Measurements from ENCODE around the gene WDR88. TPM values are rescaled to one million over a fixed set of nuclear protein-coding genes. Genes with fewer than 3 reads are reported as not detected.

WDR88 gene
- total and polyA plus RNA-seq, 4 donors = 0.08 TPM; not detected in 2

DNA sequence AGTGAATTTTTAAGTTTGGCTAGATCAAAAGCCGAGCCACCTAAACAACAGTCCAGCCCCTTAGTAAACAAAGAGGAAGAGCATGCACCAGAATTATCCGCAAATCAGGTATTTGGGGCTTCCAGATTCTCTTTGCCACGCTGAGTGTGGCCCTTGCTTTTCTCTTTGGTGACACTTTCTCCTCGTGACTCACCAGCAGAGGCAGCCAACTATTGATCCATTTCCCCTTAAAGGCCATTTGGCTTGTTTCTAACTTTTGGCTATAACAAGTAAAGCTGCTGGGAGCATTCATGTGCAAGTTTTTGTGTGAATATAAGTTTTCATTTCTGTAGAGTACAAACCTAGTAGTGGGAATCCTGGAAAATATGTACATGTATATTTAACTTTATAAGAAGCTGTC is 17.6 kb upstream of the WDR88 start:
- Histone ChIP-seq H3K4me1 (ENCODE audit: control insufficient read depth in 4 of 4, insufficient read depth in 4 of 4, low read length in 3 of 4) (peaks cover 0 to 24% (median 8%) of the 10 kb centered on the region in 4 donors), H3K27me3 (ENCODE audit: control insufficient read depth in 4 of 4, insufficient read depth in 4 of 4, low read length in 3 of 4) (no peaks in the 10 kb centered on the region), H3K36me3 (ENCODE audit: control insufficient read depth in 4 of 4, insufficient read depth in 3 of 4, low read depth in 1 of 4, low read length in 3 of 4) (peaks cover 11 to 46% (median 34%) of the 10 kb centered on the region in 4 donors), H3K9me3 (ENCODE audit: control insufficient read depth in 4 of 4, low read length in 3 of 4) (no peaks in the 10 kb centered on the region), H3K4me3 (ENCODE audit: low read depth in 1 of 3, low read length in 3 of 3) (no peak overlapping the region), H3K27ac (ENCODE audit: low read depth in 1 of 2, low read length in 2 of 2) (peak overlapping the region; percentile 10 to 11), H3K9ac (ENCODE audit: low read depth in 1 of 2, low read length in 2 of 2) (no peak overlapping the region)
- DNase-seq (ENCODE audit: low spot score) = no peak
- 39% methylated on average over 4 of the region's 4 CpGs for WGBS
- TF ChIP-seq EGR1 (IDR thresholded peaks at IDR 0.05; ENCODE audit: low read depth in 2 of 2) (no peak), RAD21 (IDR thresholded peaks at IDR 0.05) (peak; percentile 46 to 49), SP1 (IDR thresholded peaks at IDR 0.05) (no peak), HNF4A (conservative IDR thresholded peaks at IDR 0.05) (peak in 1 of 2 donors; percentile 41), JUND (IDR thresholded peaks at IDR 0.05) (peak; percentile 32 to 76), GABPA (IDR thresholded peaks at IDR 0.05 in 1 of 2, conservative IDR thresholded peaks at IDR 0.05 in 1 of 2) (no peak), CTCF (IDR thresholded peaks at IDR 0.05; ENCODE audit: low read depth, low read length, missing input control) (no peak), RXRA (IDR thresholded peaks at IDR 0.05) (peak in 1 of 2 donors; percentile 10), REST (IDR thresholded peaks at IDR 0.05) (no peak), FOXA2 (IDR thresholded peaks at IDR 0.05) (no peak)
- TF ChIP-seq, protein P1, sequence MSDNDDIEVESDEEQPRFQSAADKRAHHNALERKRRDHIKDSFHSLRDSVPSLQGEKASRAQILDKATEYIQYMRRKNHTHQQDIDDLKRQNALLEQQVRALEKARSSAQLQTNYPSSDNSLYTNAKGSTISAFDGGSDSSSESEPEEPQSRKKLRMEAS (IDR thresholded peaks at IDR 0.05) = no peak
- TF ChIP-seq, protein P2, sequence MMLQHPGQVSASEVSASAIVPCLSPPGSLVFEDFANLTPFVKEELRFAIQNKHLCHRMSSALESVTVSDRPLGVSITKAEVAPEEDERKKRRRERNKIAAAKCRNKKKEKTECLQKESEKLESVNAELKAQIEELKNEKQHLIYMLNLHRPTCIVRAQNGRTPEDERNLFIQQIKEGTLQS (IDR thresholded peaks at IDR 0.05) = peak; percentile 22

DNA sequence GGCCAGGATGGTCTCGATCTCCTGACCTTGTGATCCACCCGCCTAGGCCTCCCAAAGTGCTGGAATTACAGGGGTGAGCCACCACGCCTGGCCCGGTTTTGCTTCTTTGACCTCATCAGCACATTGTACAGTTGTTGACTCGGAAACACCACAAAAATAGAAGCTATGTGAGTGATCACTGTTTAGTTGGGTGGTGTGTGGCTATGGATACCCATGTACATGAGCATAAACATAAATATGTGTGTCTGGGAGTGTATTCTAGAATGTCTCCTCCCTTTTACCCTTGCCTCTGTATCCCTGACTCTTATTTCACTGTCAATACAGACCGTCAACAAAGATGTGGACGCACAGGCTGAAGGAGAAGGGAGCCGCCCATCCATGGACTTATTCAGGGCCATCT is 14.4 kb upstream of the WDR88 start:
- Histone ChIP-seq H3K27me3 (ENCODE audit: control insufficient read depth in 4 of 4, insufficient read depth in 4 of 4, low read length in 3 of 4) (no peaks in the 10 kb centered on the region), H3K9me3 (ENCODE audit: control insufficient read depth in 4 of 4, low read length in 3 of 4) (no peaks in the 10 kb centered on the region), H3K9ac (ENCODE audit: low read depth in 1 of 2, low read length in 2 of 2) (no peak overlapping the region), H3K4me3 (ENCODE audit: low read depth in 1 of 3, low read length in 3 of 3) (no peak overlapping the region), H3K4me1 (ENCODE audit: control insufficient read depth in 4 of 4, insufficient read depth in 4 of 4, low read length in 3 of 4) (peaks cover 0 to 14% (median 4%) of the 10 kb centered on the region in 4 donors), H3K27ac (ENCODE audit: low read depth in 1 of 2, low read length in 2 of 2) (no peak overlapping the region), H3K36me3 (ENCODE audit: control insufficient read depth in 4 of 4, insufficient read depth in 3 of 4, low read depth in 1 of 4, low read length in 3 of 4) (peaks cover 9 to 26% (median 21%) of the 10 kb centered on the region in 4 donors)
- DNase-seq (ENCODE audit: low spot score) = no peak
- WGBS = 90% methylated on average over 8 of the region's 8 CpGs
- TF ChIP-seq HNF4G (IDR thresholded peaks at IDR 0.05) (no peak), RAD21 (IDR thresholded peaks at IDR 0.05) (no peak), NR2F2 (IDR thresholded peaks at IDR 0.05) (no peak), FOXA1 (IDR thresholded peaks at IDR 0.05) (no peak), HNF4A (conservative IDR thresholded peaks at IDR 0.05) (no peak), SP1 (IDR thresholded peaks at IDR 0.05) (no peak), RXRA (IDR thresholded peaks at IDR 0.05) (no peak), REST (IDR thresholded peaks at IDR 0.05) (no peak), CTCF (IDR thresholded peaks at IDR 0.05; ENCODE audit: low read depth, low read length, missing input control) (no peak), YY1 (IDR thresholded peaks at IDR 0.05) (no peak), TAF1 (conservative IDR thresholded peaks at IDR 0.05) (no peak), FOXA2 (IDR thresholded peaks at IDR 0.05) (no peak)
- TF ChIP-seq, protein P1 (IDR thresholded peaks at IDR 0.05) = no peak
- TF ChIP-seq, protein P3, sequence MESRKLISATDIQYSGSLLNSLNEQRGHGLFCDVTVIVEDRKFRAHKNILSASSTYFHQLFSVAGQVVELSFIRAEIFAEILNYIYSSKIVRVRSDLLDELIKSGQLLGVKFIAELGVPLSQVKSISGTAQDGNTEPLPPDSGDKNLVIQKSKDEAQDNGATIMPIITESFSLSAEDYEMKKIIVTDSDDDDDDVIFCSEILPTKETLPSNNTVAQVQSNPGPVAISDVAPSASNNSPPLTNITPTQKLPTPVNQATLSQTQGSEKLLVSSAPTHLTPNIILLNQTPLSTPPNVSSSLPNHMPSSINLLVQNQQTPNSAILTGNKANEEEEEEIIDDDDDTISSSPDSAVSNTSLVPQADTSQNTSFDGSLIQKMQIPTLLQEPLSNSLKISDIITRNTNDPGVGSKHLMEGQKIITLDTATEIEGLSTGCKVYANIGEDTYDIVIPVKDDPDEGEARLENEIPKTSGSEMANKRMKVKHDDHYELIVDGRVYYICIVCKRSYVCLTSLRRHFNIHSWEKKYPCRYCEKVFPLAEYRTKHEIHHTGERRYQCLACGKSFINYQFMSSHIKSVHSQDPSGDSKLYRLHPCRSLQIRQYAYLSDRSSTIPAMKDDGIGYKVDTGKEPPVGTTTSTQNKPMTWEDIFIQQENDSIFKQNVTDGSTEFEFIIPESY (IDR thresholded peaks at IDR 0.05) = no peak
